GM12875 (cell line): ENCODE data around the gene SLC35A5.
"Not testable (repeated sequence)": the region's sequence is repeated elsewhere in the genome, so short reads cannot be mapped to it uniquely, and the experiment has no call there.

ENCODE experiments used
- H3K4me3 ChIP-seq: one replicate; pipeline ENCODE4 v1.5.1; 2011; ENCODE audit warnings: low read depth, low read length, control low read depth
- TF ChIP-seq, protein P1 (sequence below): IDR thresholded peaks from 2 replicates; pipeline ENCODE4 v1.5.1; 2011; ENCODE audit warnings: low read depth, mild to moderate bottlenecking, control low read depth, inconsistent platforms, low read length, moderate library complexity, borderline replicate concordance; ENCODE audit not compliant: insufficient read depth

SLC35A5 gene, protein sequence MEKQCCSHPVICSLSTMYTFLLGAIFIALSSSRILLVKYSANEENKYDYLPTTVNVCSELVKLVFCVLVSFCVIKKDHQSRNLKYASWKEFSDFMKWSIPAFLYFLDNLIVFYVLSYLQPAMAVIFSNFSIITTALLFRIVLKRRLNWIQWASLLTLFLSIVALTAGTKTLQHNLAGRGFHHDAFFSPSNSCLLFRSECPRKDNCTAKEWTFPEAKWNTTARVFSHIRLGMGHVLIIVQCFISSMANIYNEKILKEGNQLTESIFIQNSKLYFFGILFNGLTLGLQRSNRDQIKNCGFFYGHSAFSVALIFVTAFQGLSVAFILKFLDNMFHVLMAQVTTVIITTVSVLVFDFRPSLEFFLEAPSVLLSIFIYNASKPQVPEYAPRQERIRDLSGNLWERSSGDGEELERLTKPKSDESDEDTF

DNA sequence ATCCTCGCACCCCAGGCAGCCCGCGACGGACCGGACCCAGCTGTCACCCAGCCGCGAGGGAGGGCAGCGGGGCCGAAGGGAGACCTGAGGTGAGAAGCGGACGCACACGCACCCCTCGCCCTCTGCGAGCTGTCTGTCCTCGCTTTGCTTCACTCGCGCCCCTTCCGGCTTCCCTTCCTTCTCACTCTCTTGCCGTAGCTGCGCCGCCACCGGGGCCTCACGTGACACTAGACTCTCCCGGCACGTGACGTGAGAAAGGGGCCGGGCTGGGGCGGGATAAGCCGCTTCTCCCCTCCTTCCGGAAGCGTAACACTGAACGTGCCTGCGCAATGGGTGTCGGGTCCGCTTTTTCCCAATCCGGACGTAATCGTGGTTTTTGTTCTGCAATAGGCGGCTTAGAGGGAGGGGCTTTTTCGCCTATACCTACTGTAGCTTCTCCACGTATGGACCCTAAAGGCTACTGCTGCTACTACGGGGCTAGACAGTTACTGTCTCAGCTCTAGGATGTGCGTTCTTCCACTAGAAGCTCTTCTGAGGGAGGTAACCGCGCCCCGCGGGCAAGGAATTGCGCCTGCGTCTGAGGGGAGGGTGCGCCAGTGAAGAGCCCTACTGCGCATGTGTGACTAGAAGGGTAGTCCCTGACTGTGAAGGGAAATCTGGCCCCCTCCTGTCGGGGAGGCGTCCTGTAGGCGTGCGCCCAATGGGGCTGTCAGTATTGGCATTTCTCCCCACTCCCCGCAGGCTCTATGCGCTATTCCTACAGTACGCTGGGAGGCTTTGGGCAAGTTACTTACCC, at the start of gene SLC35A5, which contains the start of gene ATG3:
SLC35A5 (plus strand) TSS at position 312 of the 796 bp plus-strand sequence. CDS start 1,359 bp downstream, outside the sequence.
ATG3 (minus strand) TSS at position 229 of the 796 bp plus-strand sequence. CDS start 434 bp downstream, outside the sequence.
- peak within 1 kb of the TSS; percentile 90 for H3K4me3 ChIP-seq
- TF ChIP-seq, protein P1, sequence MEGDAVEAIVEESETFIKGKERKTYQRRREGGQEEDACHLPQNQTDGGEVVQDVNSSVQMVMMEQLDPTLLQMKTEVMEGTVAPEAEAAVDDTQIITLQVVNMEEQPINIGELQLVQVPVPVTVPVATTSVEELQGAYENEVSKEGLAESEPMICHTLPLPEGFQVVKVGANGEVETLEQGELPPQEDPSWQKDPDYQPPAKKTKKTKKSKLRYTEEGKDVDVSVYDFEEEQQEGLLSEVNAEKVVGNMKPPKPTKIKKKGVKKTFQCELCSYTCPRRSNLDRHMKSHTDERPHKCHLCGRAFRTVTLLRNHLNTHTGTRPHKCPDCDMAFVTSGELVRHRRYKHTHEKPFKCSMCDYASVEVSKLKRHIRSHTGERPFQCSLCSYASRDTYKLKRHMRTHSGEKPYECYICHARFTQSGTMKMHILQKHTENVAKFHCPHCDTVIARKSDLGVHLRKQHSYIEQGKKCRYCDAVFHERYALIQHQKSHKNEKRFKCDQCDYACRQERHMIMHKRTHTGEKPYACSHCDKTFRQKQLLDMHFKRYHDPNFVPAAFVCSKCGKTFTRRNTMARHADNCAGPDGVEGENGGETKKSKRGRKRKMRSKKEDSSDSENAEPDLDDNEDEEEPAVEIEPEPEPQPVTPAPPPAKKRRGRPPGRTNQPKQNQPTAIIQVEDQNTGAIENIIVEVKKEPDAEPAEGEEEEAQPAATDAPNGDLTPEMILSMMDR: 0 out of 2 replicates have a peak, but pooled peaks have one; percentile 17

GRCh38 chr3:112512320-112512719, 49.5 kb upstream of the SLC35A5 start:
- TF ChIP-seq, protein P1: no peak
- no peak overlapping the region for H3K4me3 ChIP-seq

- TF ChIP-seq, protein P1: no peak
- H3K4me3 ChIP-seq: no peak overlapping the region
Observed at GRCh38 chr3:112514527-112515128, 47.2 kb upstream of the SLC35A5 start.

DNA sequence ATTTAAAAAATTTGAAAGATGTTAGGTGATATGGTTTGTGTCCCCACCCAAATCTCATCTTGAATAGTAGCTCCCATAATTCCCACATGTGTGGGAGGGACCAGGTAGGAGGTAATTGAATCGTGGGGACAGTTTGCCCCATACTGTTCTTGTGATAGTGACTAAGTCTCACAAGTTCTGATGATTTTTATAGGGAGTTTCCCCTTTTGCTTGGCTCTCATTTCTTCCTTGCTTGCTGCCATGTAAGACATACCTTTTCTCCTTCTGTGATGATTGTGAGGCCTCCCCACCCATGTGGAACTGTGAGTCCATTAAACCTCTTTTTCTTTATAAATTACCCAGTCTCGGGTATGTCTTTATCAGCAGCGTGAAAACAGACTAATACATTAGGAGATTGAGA, 42.9 kb upstream of the SLC35A5 start:
- H3K4me3 ChIP-seq: not testable (repeated sequence)

DNA sequence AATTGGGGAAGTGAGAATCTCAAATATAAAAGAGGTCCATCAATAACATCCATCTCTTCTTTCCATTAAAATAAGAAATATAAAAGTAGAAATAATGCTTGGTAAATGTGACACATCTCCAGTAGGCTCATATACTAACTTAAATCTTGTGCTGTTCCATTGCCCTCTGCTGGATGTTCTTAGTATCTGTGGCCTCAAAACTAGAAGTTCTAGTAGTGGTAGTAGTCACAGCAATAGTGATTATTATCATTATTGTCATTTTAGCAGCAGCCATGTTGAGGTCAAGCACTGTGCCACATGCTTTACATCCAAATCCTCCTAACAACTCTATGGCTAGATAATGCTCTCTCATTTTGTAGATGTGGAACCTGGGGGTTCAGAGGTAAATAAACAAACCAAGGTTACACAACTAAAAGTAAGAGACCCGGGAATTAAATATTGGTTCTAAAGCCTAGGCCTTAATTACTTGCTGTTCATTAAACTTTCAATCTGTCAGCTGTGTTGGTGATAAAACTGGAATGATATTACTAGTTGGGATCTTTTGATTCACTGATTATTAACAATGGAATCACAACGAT, 42.3 kb upstream of the SLC35A5 start:
- TF ChIP-seq, protein P1: peak; percentile 56; the same call in 1 of the 2 replicates
- H3K4me3 ChIP-seq: no peak overlapping the region

GRCh38 chr3:112524127-112524526, 37.7 kb upstream of the SLC35A5 start:
- H3K4me3 ChIP-seq: not testable (repeated sequence)

DNA sequence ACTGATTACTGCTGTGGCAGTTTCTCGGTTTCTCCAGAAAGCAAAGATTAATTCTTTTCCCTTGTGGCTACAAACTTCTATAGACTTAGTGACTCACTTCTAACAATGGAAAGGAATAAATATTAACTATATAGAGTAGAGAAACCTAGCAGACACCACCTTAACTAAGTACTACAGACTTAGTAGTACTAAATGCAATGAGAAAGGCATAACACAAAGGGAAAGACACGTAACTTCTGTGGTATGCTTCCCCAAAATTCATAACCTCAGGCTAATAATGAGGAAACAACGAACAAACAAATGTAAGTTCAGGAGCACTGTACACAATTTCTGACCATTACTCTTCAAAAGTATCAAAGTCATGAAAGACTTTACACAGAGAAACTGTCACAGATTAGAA, 31.3 kb upstream of the SLC35A5 start:
- no peak overlapping the region for H3K4me3 ChIP-seq
- TF ChIP-seq, protein P1: no peak
